Caki2 (cell line): ENCODE results near the gene FMNL2. TPM values are rescaled to one million over a fixed set of nuclear protein-coding genes. Genes with fewer than 3 reads are reported as not detected.

ENCODE experiments used
- DNase-seq: peaks from one replicate; pipeline ENCODE4 v3.0.0-alpha.2; 2015; ENCODE audit warnings: low read depth
- in situ Hi-C: cut with HindIII; loops from 2 replicates; pipeline ENCODE4 v1.10.0; 2016; ENCODE audit warnings: low sequenced_read_pairs, low pct_unique_long_range_greater_than_20kb, mixed read lengths
- total RNA-seq: library from RNA; depleted of rRNA; stranded (reverse); fragments of >200 nt; shearing (Covaris generic); gene quantifications from 2 replicates; pipeline ENCODE4 v1.2.3, GENCODE V29; 2014; ENCODE audit warnings: low replicate concordance

The FMNL2 gene
- total RNA-seq, 1 experiment from 2014 or later: 15.8 TPM

- DNase-seq: no peak
- in situ Hi-C loops: no loop called here
These were observed 158.4 kb downstream of the FMNL2 start for GRCh38 chr2:152493417-152493816.

GRCh38 chr2:152493945-152494528, 159.1 kb downstream of the FMNL2 start:
- in situ Hi-C loops: no loop called here
- no peak for DNase-seq

DNA sequence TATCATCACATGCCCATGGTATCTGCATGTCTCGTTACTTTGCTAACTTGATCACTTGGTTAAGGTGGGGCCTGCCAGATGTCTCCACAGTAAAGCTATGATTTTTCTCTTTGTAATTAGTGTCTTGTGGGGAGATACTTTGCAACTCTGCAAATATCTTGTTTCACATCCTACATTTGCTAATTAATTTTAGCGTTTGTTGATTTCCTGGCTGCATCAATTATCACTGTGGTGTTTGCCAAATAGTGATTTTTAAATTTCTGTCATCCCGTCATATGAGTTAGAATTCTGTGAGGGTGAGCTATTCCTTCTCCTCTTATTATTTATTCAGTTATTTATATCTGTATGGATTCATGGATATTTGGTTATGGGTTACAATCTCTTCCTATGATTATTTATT, 161.4 kb downstream of the FMNL2 start:
- no peak for DNase-seq
- in situ Hi-C loops: no loop called here

GRCh38 chr2:152497481-152498052, 162.6 kb downstream of the FMNL2 start:
- in situ Hi-C loops: no loop called here
- DNase-seq: peak; percentile 78

DNA sequence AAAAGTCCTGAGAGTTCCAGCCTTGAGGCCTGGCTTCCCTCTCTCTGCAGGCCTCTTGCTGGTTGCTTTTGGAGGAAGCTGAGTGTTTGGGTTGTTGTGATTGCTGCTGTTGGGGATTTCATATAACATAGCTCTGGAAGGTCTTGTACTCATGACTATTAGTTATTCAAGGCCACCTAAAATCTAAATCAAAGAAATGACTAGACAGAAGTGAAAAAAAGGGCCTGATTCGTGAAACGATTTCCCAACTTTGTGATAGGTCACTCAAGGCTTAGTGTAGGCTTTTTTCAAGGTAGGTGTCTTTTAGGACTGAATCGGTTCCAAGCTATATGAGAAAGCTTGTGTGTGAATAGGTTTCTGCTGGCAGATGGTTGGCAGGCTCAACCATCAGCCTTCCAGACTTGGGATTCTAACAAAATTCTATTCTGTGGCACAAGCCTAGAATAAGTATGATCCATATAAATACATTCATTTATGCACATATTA, 164.4 kb downstream of the FMNL2 start:
- in situ Hi-C loops: no loop called here
- DNase-seq: no peak

- DNase-seq: peak; percentile 88
- in situ Hi-C loops: no loop called here
These were observed 165.1 kb downstream of the FMNL2 start for GRCh38 chr2:152499896-152500735.

DNA sequence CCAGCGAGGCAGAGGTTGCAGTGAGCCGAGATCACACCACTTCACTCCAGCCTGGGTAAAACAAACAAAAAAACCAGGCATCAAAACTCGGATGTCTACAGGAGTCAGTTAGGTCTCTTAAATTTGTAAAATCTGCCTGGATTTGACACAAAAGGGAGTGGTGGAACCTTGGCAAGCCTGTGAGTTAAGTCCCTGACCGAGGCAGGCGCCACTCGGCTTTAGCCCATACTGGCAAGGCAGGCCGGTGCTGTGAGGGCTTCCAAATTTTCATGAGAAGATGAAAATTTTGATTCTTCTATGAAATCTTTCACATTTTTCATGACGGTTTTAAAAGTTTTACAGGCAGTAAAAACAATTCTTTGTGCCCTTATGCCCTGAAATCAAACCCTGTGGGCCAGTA, 165.8 kb downstream of the FMNL2 start:
- in situ Hi-C loops: no loop called here
- DNase-seq: no peak

- DNase-seq: no peak
- in situ Hi-C loops: no loop called here
These were observed 166.7 kb downstream of the FMNL2 start for GRCh38 chr2:152501666-152502065.

GRCh38 chr2:152504618-152505017, 169.6 kb downstream of the FMNL2 start:
- DNase-seq: peak; percentile 54
- in situ Hi-C loops: no loop called here

DNA sequence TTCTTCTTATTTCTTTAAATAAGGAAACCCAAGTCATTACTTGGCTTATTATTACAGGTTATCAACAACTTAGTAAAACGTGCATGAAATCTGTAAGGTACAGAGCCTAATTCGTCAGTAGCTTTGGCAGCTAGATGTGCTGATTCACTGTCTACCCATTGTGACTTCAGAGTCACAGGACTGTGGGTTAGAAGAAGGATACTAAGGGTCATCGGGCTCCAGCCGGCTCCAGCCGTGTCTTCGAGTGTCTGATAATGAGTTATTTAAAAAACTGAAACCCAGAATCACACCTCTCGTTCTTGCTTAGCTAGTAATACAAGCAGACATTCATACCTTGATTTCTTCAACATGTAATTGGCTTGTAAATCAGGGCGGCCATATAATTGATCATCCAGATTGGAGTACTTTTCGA, 170.5 kb downstream of the FMNL2 start:
- in situ Hi-C loops: no loop called here
- DNase-seq: peak; percentile 87

DNA sequence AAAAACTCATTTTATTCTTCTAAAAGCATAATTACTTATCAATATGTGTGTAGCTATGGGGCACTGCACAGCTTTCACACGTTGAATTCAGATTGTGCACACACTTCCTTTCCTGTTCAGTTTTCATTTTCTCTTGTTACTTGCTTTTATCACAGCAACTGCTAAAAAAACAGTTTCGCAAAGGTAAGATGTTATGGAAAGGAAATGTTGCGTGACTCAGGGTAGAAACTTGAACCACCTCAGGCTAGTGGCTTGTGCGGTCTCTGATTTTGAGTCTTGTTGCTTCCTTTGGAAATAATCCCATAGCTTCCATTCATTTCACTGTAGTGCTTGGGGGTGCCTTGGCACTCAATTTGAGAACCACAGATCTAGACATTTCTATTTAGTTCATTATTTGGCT, 171.9 kb downstream of the FMNL2 start:
- peak; percentile 80 for DNase-seq
- in situ Hi-C loops: no loop called here

- no peak for DNase-seq
- in situ Hi-C loops: no loop called here
These were observed 172.9 kb downstream of the FMNL2 start for GRCh38 chr2:152507907-152508306.

DNA sequence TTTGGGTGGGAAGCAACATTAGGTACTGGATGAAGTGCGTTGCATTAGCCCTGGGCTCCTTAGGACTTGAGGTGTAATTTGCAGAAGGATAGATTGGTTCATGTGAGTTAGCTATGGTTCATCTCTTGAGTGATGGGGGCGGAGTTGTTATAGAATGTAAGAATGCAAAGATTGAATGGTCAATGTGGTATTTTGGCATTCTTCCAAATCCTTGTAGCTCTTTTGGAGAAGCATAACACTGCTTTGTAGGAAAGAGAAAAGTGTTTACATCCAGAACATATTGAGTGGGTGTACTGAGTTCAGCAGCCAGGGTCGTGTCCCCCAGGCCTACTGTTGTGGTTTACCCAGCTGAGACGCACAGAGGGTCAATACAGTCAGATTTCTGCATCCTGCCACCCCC, 173.5 kb downstream of the FMNL2 start:
- peak; percentile 69 for DNase-seq
- in situ Hi-C loops: no loop called here

DNA sequence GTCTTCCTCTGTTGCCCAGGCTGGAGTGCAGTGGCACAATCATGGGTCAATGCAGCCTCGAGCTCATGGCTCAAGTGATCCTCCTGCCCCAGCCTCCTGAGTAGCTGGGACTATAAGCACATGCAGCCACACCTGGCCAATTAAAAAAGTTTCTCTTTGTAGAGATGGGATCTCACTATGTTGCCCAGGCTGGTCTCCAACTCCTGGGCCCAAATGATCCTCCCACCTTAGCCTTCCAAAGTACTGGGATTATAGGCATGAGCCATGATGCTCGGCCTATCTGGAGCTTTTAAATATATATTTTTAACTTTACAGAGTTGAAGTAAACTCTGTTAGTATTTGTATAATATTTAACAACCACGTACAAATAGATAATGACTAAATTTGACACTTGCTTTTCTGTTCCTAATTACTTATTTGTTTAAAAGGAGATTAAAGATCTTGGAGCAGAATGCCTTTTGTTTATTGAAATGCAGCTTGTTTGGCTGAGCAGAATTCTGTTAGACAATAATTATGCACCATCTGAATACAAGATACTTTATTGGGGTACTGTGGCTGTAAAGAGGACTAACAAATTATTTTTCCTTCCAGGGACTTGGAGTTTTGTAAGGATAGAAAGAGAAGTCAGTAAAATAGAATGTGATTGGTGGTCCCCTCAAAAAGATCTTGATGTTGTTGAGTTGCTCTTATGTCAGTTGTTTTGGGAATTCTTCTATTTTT, 175.0 kb downstream of the FMNL2 start:
- in situ Hi-C loops: no loop called here
- no peak for DNase-seq

DNA sequence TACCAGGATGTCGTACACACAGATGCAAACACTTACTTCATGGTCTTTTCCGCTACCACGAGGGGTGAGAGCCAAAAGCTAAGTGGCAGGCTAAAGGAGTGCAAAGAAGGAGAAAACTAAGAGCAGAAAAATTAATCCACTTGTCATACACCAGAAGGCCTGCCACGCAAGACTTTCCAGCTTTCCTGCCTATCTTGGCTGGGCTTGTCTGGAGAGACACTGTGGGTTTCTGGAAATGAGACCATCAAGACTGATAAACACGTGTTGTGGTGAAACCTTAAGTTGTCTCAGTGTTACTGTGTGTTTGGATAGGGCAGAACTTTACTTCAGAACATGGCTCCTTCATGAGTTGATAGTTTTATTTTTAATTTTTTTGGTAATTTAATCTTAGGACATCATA, 175.6 kb downstream of the FMNL2 start:
- DNase-seq: no peak
- in situ Hi-C loops: no loop called here

DNA sequence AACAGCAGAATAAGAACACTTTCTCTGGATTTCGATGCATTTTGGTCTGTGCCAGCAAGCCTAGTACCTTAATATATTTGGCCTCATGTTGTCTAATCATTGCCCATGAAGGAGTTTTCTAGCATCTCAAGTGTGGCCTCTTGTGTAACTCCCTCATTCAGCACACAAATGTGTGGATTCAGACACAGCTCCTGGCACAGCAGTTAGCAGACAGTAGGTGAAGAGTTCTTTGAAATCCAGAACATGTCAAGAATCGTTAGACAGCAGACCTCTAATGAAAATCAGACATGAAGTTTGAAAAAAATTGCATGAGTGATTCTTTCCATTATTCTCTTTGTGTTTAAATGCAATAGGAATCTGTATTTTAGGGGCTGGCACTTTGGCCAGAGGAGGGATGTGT, 177.0 kb downstream of the FMNL2 start:
- DNase-seq: no peak
- in situ Hi-C loops: no loop called here

- DNase-seq: no peak
- in situ Hi-C loops: no loop called here
These were observed 178.1 kb downstream of the FMNL2 start for GRCh38 chr2:152513029-152513428.

GRCh38 chr2:152513681-152514080, 178.7 kb downstream of the FMNL2 start:
- peak; percentile 77 for DNase-seq
- in situ Hi-C loops: no loop called here

DNA sequence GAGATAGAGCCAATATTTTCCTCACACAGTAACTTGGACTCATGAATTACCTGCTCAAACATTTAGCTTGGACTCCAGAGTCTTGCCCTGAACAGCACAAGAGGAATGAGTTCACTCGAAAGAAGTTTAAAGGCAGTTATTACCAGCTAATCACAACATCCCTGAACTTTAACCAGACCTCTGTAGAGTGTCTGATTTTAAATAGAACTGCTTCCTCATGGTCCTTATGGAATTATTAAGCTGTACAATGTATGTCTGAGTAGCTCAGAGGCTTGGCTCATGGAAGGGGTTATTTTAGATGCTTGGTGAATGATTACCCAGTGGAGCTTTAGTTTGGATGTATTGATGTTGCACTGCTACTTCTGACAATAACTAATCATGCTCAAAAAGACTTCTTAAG, 183.1 kb downstream of the FMNL2 start:
- DNase-seq: no peak
- in situ Hi-C loops: no loop called here
